Gastrocnemius medialis (tissue), 4 donors: ENCODE data around the gene MAPK11.

Source experiments
- POLR2A ChIP-seq, 2 donors: fragments of 450-650 bp; IDR thresholded peaks; one replicate each; pipeline ENCODE4 v1.6.1; 2017; ENCODE audit warnings: antibody characterized with exemption in 2 of 2, mild to moderate bottlenecking in 2 of 2, moderate library complexity in 2 of 2
- TF ChIP-seq, protein P1 (sequence below), 5 experiments: fragments of 450-650 bp in 3 of 5; fragments of 200-600 bp in 2 of 5; sonication (generic) in 2 of 5; IDR thresholded peaks in 4 of 5; conservative IDR thresholded peaks in 1 of 5; 1 replicate in 4 of 5; 2 replicates in 1 of 5; pipeline ENCODE4 v1.5.1; 2016 to 2019; ENCODE audit warnings: antibody characterized with exemption in 5 of 5, mild to moderate bottlenecking in 3 of 5, moderate library complexity in 3 of 5

- TF ChIP-seq POLR2A (IDR thresholded peaks at IDR 0.05): no peak
- TF ChIP-seq, protein P1, sequence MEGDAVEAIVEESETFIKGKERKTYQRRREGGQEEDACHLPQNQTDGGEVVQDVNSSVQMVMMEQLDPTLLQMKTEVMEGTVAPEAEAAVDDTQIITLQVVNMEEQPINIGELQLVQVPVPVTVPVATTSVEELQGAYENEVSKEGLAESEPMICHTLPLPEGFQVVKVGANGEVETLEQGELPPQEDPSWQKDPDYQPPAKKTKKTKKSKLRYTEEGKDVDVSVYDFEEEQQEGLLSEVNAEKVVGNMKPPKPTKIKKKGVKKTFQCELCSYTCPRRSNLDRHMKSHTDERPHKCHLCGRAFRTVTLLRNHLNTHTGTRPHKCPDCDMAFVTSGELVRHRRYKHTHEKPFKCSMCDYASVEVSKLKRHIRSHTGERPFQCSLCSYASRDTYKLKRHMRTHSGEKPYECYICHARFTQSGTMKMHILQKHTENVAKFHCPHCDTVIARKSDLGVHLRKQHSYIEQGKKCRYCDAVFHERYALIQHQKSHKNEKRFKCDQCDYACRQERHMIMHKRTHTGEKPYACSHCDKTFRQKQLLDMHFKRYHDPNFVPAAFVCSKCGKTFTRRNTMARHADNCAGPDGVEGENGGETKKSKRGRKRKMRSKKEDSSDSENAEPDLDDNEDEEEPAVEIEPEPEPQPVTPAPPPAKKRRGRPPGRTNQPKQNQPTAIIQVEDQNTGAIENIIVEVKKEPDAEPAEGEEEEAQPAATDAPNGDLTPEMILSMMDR (IDR thresholded peaks at IDR 0.05 in 4 of 5, conservative IDR thresholded peaks at IDR 0.05 in 1 of 5): no peak
Measured at GRCh38 chr22:50286701-50287318, 16.6 kb upstream of the MAPK11 start.
